Naive thymus-derived CD8-positive, alpha-beta T cell (primary cell): ENCODE results near the gene DAPK2. TPM values are rescaled to one million over a fixed set of nuclear protein-coding genes. Genes with fewer than 3 reads are reported as not detected.
A peak's percentile ranks its signal among the peaks of the same experiment; 100 is the strongest.

ENCODE experiments used
- ATAC-seq, 2 donors: fragments of 150-1000 bp; cut with Tn5 transposase in 1 of 2; sonication (Bioruptor Pico), chemical (Tn5 transposase) in 1 of 2; 1 replicate in 1 of 2; 2 replicates in 1 of 2; pipeline ENCODE4 v1.10.0; 2021; ENCODE audit warnings: mild to moderate bottlenecking in 2 of 2, moderate library complexity in 2 of 2
- POLR2A ChIA-PET: fragments of 350-600 bp; sonication (Branson Sonifier 250); formaldehyde crosslinking; loops from one replicate; lab custom pipeline; 2021; ENCODE audit warnings: antibody characterized with exemption; lab: Charles Lee
- DNase-seq, 10 donors: peaks; one replicate each; pipeline versions ENCODE4 v3.0.0 to v3.0.0-alpha.2; 2020 to 2022
- H3K27ac Mint-ChIP-seq, 10 donors: one replicate each; pipeline ENCODE4 v1.8.0; 2020 to 2022; ENCODE audit warnings: mild to moderate bottlenecking in 10 of 10, mixed read lengths in 10 of 10, moderate library complexity in 4 of 10, inconsistent platforms in 1 of 10
- H3K27me3 Mint-ChIP-seq, 5 donors: one replicate each; pipeline ENCODE4 v1.8.0; 2021 to 2022; ENCODE audit warnings: mixed read lengths in 5 of 5
- H3K36me3 Mint-ChIP-seq, 3 donors: one replicate each; pipeline ENCODE4 v1.8.0; 2020 to 2022; ENCODE audit warnings: mixed read lengths in 3 of 3, mild to moderate bottlenecking in 2 of 3, inconsistent platforms in 1 of 3
- H3K4me1 Mint-ChIP-seq, 4 donors: one replicate each; pipeline ENCODE4 v1.8.0; 2021 to 2022; ENCODE audit warnings: mixed read lengths in 4 of 4
- H3K4me3 Mint-ChIP-seq, 10 donors: one replicate each; pipeline ENCODE4 v1.8.0; 2020 to 2022; ENCODE audit warnings: mild to moderate bottlenecking in 10 of 10, mixed read lengths in 10 of 10, moderate library complexity in 6 of 10, inconsistent platforms in 1 of 10
- H3K9me3 Mint-ChIP-seq, 9 donors: one replicate each; pipeline ENCODE4 v1.8.0; 2020 to 2022; ENCODE audit warnings: mixed read lengths in 9 of 9, mild to moderate bottlenecking in 3 of 9, inconsistent platforms in 1 of 9, moderate library complexity in 1 of 9
- polyA plus RNA-seq, 3 donors: library from polyadenylated mRNA; unstranded; fragments of 300-500 nt; fragmentation: Illumina TruSeq; gene quantifications; one replicate each; pipeline ENCODE4 v1.2.3, GENCODE V29; 2021
- total RNA-seq, 8 experiments: library from RNA in 2 of 8; stranded (reverse) in 2 of 8; gene quantifications; one replicate each; pipeline ENCODE4 v1.2.3 and lab custom pipeline; 2021 to 2026

The DAPK2 gene
- total and polyA plus RNA-seq, 5 experiments from 2014 or later, result 0.41 to 4.0 (median 1.3) TPM

- Mint-ChIP-seq H3K4me3 (no peak overlapping the region), H3K27ac (no peak overlapping the region), H3K27me3 (peaks cover 0 to 4% (median 2%) of the 10 kb centered on the region in 5 donors), H3K4me1 (peaks cover 9 to 19% (median 15%) of the 10 kb centered on the region in 4 donors), H3K9me3 (peaks cover 0 to 2% (median 0%) of the 10 kb centered on the region in 9 donors), H3K36me3 (no peaks in the 10 kb centered on the region)
- ATAC-seq (no peak), DNase-seq (no peak)
- POLR2A ChIA-PET, result interaction anchor here (0.5 to 1.1 kb wide), 2 partner anchors 28 to 61 kb away, joined by 3 to 4 read pairs; no protein-coding TSS in a partner anchor
Observed at GRCh38 chr15:63922261-63922904, 123.9 kb downstream of the DAPK2 start.

GRCh38 chr15:63920504-63921175, 125.6 kb downstream of the DAPK2 start:
- Mint-ChIP-seq H3K36me3 (no peaks in the 10 kb centered on the region), H3K27ac (peak overlapping the region in 5 of 10 donors; percentile 5 to 62 (median 43)), H3K27me3 (peaks cover 0 to 4% (median 0%) of the 10 kb centered on the region in 5 donors), H3K4me3 (peak overlapping the region in 3 of 10 donors; percentile 9 to 30 (median 14)), H3K9me3 (no peaks in the 10 kb centered on the region), H3K4me1 (peaks cover 8 to 29% (median 19%) of the 10 kb centered on the region in 4 donors)
- POLR2A ChIA-PET, result interaction anchor here (0.6 to 1.7 kb wide), 3 partner anchors 28 to 242 kb away, joined by 3 to 5 read pairs (median 4); no protein-coding TSS in a partner anchor
- ATAC-seq (no peak), DNase-seq (no peak)

- Mint-ChIP-seq H3K36me3 (no peaks in the 10 kb centered on the region), H3K27me3 (peaks cover 0 to 4% (median 0%) of the 10 kb centered on the region in 5 donors), H3K4me1 (peaks cover 8 to 29% (median 19%) of the 10 kb centered on the region in 4 donors), H3K27ac (no peak overlapping the region), H3K4me3 (no peak overlapping the region), H3K9me3 (no peaks in the 10 kb centered on the region)
- POLR2A ChIA-PET, result no interaction called here
- ATAC-seq (no peak), DNase-seq (no peak)
Observed at GRCh38 chr15:63918901-63919348, 127.4 kb downstream of the DAPK2 start.

GRCh38 chr15:63918317-63918672, 128.0 kb downstream of the DAPK2 start:
- Mint-ChIP-seq H3K4me1 (peaks cover 8 to 29% (median 19%) of the 10 kb centered on the region in 4 donors), H3K9me3 (no peaks in the 10 kb centered on the region), H3K36me3 (no peaks in the 10 kb centered on the region), H3K27ac (no peak overlapping the region), H3K27me3 (peaks cover 0 to 4% (median 0%) of the 10 kb centered on the region in 5 donors), H3K4me3 (no peak overlapping the region)
- no peak for DNase-seq
- POLR2A ChIA-PET, result no interaction called here
- ATAC-seq, result no peak

- no peak overlapping the region for H3K4me3 Mint-ChIP-seq
- POLR2A ChIA-PET, result no interaction called here
- H3K36me3 Mint-ChIP-seq, result no peaks in the 10 kb centered on the region
- no peak for DNase-seq
- peaks cover 5 to 29% (median 19%) of the 10 kb centered on the region in 4 donors for H3K4me1 Mint-ChIP-seq
- no peak for ATAC-seq
- peak overlapping the region in 2 of 10 donors; percentile 12 to 31 for H3K27ac Mint-ChIP-seq
- no peaks in the 10 kb centered on the region for H3K9me3 Mint-ChIP-seq
- H3K27me3 Mint-ChIP-seq, result no peaks in the 10 kb centered on the region
Observed at GRCh38 chr15:63917588-63918316, 128.5 kb downstream of the DAPK2 start.

GRCh38 chr15:63915873-63916771, 130.2 kb downstream of the DAPK2 start:
- peak overlapping the region in 1 of 10 donors; percentile 27 for H3K27ac Mint-ChIP-seq
- no peak for ATAC-seq

GRCh38 chr15:63915209-63915872, 130.9 kb downstream of the DAPK2 start:
- POLR2A ChIA-PET, result no interaction called here
- ATAC-seq (no peak), DNase-seq (no peak)
- Mint-ChIP-seq H3K27me3 (no peaks in the 10 kb centered on the region), H3K9me3 (no peaks in the 10 kb centered on the region), H3K27ac (peak overlapping the region in 1 of 10 donors; percentile 46), H3K4me3 (no peak overlapping the region), H3K36me3 (no peaks in the 10 kb centered on the region), H3K4me1 (peaks cover 0 to 21% (median 13%) of the 10 kb centered on the region in 4 donors)

More at GRCh38 chr15:63915873-63916771, 130.2 kb downstream of the DAPK2 start:
- H3K27me3 Mint-ChIP-seq, result no peaks in the 10 kb centered on the region
- H3K36me3 Mint-ChIP-seq, result no peaks in the 10 kb centered on the region
- H3K9me3 Mint-ChIP-seq, result no peaks in the 10 kb centered on the region
- no peak for DNase-seq
- no peak overlapping the region for H3K4me3 Mint-ChIP-seq
- POLR2A ChIA-PET, result no interaction called here
- peaks cover 5 to 28% (median 20%) of the 10 kb centered on the region in 4 donors for H3K4me1 Mint-ChIP-seq

GRCh38 chr15:63913786-63914315, 132.4 kb downstream of the DAPK2 start:
- no peak overlapping the region for H3K27ac Mint-ChIP-seq
- H3K4me3 Mint-ChIP-seq, result no peak overlapping the region
- H3K9me3 Mint-ChIP-seq, result no peaks in the 10 kb centered on the region
- no peak for DNase-seq
- H3K4me1 Mint-ChIP-seq, result peaks cover 0 to 16% (median 7%) of the 10 kb centered on the region in 4 donors
- POLR2A ChIA-PET, result no interaction called here
- no peak for ATAC-seq
- H3K27me3 Mint-ChIP-seq, result no peaks in the 10 kb centered on the region
- no peaks in the 10 kb centered on the region for H3K36me3 Mint-ChIP-seq

- no peaks in the 10 kb centered on the region for H3K27me3 Mint-ChIP-seq
- DNase-seq, result no peak
- ATAC-seq, result no peak
- H3K27ac Mint-ChIP-seq, result no peak overlapping the region
- no peak overlapping the region for H3K4me3 Mint-ChIP-seq
- no peaks in the 10 kb centered on the region for H3K36me3 Mint-ChIP-seq
- H3K4me1 Mint-ChIP-seq, result peaks cover 0 to 16% (median 10%) of the 10 kb centered on the region in 4 donors
- POLR2A ChIA-PET, result no interaction called here
- no peaks in the 10 kb centered on the region for H3K9me3 Mint-ChIP-seq
Observed at GRCh38 chr15:63913336-63913735, 132.9 kb downstream of the DAPK2 start.

GRCh38 chr15:63912061-63912615, 134.1 kb downstream of the DAPK2 start:
- Mint-ChIP-seq H3K9me3 (no peaks in the 10 kb centered on the region), H3K4me1 (peaks cover under 1 to 15% (median 14%) of the 10 kb centered on the region in 4 donors), H3K27me3 (no peaks in the 10 kb centered on the region), H3K36me3 (no peaks in the 10 kb centered on the region), H3K27ac (peak overlapping the region in 2 of 10 donors; percentile 32 to 71), H3K4me3 (no peak overlapping the region)
- DNase-seq (no peak), ATAC-seq (no peak)
- POLR2A ChIA-PET, result interaction anchor here (1.3 kb wide), 1 partner anchor 32 kb away, joined by 3 read pairs; no protein-coding TSS in a partner anchor

- DNase-seq (no peak), ATAC-seq (no peak)
- Mint-ChIP-seq H3K27ac (peak overlapping the region in 1 of 10 donors; percentile 41), H3K4me3 (no peak overlapping the region), H3K36me3 (no peaks in the 10 kb centered on the region), H3K27me3 (no peaks in the 10 kb centered on the region), H3K9me3 (no peaks in the 10 kb centered on the region), H3K4me1 (peaks cover 8 to 24% (median 16%) of the 10 kb centered on the region in 4 donors)
- POLR2A ChIA-PET, result interaction anchor here (0.7 kb wide), 1 partner anchor 18 kb away, joined by 4 read pairs; no protein-coding TSS in a partner anchor
Observed at GRCh38 chr15:63911160-63911559, 135.1 kb downstream of the DAPK2 start.
